Measurements from ENCODE around the gene CDKN1A. TPM values are rescaled to one million over a fixed set of nuclear protein-coding genes. Genes with fewer than 3 reads are reported as not detected.

CDKN1A gene
- polyA plus RNA-seq, 1 donor from 2014 or later, result 23.0 TPM

DNA sequence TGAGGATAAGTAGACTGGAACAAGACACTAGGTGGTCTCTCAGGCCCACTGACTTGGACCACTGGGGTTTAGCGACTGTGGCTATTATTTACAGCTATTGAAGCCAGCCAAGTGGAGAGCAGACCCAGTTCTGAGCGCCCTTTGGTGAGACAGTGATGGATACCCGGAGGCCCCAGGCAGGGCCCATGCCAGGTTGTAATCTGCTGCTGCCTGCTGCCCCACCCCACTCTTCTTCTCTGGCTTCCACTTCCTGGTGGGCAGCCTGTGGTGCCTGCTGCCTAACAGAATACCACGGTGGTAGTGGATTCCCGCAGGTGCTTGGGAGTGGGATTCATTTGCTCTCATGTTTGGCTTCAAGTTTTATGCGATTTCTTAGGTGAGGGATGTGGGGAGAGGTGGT lies 19.7 kb downstream of the CDKN1A start:
- H3K4me2 ChIP-seq (ENCODE audit: low read length), result no peak overlapping the region
- no peak overlapping the region for H2AFZ ChIP-seq (ENCODE audit: low read depth, low read length)
- no peak overlapping the region for H3K9ac ChIP-seq (ENCODE audit: low read length)
- no peak overlapping the region for H3K4me3 ChIP-seq (ENCODE audit: low read length)
- no peaks in the 10 kb centered on the region for H4K20me1 ChIP-seq (ENCODE audit: insufficient read depth)
- no peaks in the 10 kb centered on the region for H3K36me3 ChIP-seq (ENCODE audit: insufficient read depth, low read length)
- no peaks in the 10 kb centered on the region for H3K79me2 ChIP-seq (replicated peaks; ENCODE audit: insufficient read depth, low read length)
- H3K9me2 ChIP-seq (ENCODE audit: insufficient read depth, low read length), result no peaks in the 10 kb centered on the region
- no peak for TF ChIP-seq MXI1 (conservative IDR thresholded peaks at IDR 0.05; ENCODE audit: poor library complexity, severe bottlenecking)
- H3K27ac ChIP-seq (ENCODE audit: low read length), result no peak overlapping the region
- H3K9me3 ChIP-seq (ENCODE audit: low read length), result no peaks in the 10 kb centered on the region
- H3F3A ChIP-seq (ENCODE audit: insufficient read depth, low read length, poor library complexity, severe bottlenecking), result no peaks in the 10 kb centered on the region
- no peaks in the 10 kb centered on the region for H3K27me3 ChIP-seq (ENCODE audit: insufficient read depth, low read depth, low read length)

DNA sequence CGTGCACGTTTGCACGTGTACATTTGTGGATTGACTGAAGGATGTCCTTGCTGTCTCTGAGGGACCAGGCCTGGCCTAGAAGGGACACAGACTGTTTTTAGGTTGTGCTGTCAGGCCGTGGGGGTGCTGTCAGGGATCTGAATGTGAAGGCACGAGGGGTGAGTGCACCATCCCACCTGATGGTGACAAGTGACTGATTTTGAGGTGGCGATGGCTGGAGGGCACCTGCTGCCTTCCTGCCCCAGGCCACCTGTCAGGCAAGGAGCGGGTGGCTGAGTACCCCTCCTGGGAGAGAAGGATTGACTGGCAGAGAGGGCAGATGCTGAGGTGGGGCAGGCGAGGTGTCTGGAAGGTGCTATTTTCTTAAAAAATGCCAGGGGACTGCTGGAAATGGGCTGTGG lies 20.4 kb downstream of the CDKN1A start:
- no peaks in the 10 kb centered on the region for H3K27me3 ChIP-seq (ENCODE audit: insufficient read depth, low read depth, low read length)
- H3K4me3 ChIP-seq (ENCODE audit: low read length), result no peak overlapping the region
- H3K27ac ChIP-seq (ENCODE audit: low read length), result no peak overlapping the region
- TF ChIP-seq SMC3 (conservative IDR thresholded peaks at IDR 0.05; ENCODE audit: poor library complexity) (no peak), TAF1 (IDR thresholded peaks at IDR 0.05; ENCODE audit: low read depth) (no peak), EZH2 (IDR thresholded peaks at IDR 0.05; ENCODE audit: borderline replicate concordance, insufficient read depth, low read length, poor library complexity, severe bottlenecking) (no peak)
- TF ChIP-seq, protein P1, sequence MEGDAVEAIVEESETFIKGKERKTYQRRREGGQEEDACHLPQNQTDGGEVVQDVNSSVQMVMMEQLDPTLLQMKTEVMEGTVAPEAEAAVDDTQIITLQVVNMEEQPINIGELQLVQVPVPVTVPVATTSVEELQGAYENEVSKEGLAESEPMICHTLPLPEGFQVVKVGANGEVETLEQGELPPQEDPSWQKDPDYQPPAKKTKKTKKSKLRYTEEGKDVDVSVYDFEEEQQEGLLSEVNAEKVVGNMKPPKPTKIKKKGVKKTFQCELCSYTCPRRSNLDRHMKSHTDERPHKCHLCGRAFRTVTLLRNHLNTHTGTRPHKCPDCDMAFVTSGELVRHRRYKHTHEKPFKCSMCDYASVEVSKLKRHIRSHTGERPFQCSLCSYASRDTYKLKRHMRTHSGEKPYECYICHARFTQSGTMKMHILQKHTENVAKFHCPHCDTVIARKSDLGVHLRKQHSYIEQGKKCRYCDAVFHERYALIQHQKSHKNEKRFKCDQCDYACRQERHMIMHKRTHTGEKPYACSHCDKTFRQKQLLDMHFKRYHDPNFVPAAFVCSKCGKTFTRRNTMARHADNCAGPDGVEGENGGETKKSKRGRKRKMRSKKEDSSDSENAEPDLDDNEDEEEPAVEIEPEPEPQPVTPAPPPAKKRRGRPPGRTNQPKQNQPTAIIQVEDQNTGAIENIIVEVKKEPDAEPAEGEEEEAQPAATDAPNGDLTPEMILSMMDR (IDR thresholded peaks at IDR 0.05; ENCODE audit: poor library complexity, severe bottlenecking), result no peak
- no peaks in the 10 kb centered on the region for H3K79me2 ChIP-seq (replicated peaks; ENCODE audit: insufficient read depth, low read length)
- no peak overlapping the region for H2AFZ ChIP-seq (ENCODE audit: low read depth, low read length)
- peaks cover under 1% of the 10 kb centered on the region for H3K9me3 ChIP-seq (ENCODE audit: low read length)
- no peaks in the 10 kb centered on the region for H3K9me2 ChIP-seq (ENCODE audit: insufficient read depth, low read length)
- H3F3A ChIP-seq (ENCODE audit: insufficient read depth, low read length, poor library complexity, severe bottlenecking), result no peaks in the 10 kb centered on the region
- H3K36me3 ChIP-seq (ENCODE audit: insufficient read depth, low read length), result no peaks in the 10 kb centered on the region
- no peak overlapping the region for H3K4me2 ChIP-seq (ENCODE audit: low read length)
- H4K20me1 ChIP-seq (ENCODE audit: insufficient read depth), result no peaks in the 10 kb centered on the region
- H3K9ac ChIP-seq (ENCODE audit: low read length), result no peak overlapping the region

DNA sequence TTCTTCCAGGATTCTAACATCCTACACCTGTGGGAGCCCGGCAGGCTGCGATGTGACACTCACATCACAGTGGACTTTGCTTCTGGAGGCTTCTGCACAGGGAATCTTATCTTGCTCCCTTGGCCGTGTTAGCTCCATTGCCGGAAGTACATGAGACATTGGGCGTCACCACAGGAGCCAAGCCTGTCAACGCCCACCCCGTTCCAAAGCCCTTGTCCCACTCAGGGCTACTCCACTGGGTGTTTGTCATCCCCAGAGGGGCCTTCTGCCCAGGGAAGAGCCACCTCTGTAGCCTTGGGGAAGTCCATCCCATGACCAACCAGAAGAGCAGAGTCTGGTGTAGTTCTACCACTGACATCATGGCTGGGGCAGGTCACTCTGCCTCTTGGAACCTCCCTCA lies 20.8 kb downstream of the CDKN1A start:
- H3K36me3 ChIP-seq (ENCODE audit: insufficient read depth, low read length), result no peaks in the 10 kb centered on the region
- TF ChIP-seq, protein P2, sequence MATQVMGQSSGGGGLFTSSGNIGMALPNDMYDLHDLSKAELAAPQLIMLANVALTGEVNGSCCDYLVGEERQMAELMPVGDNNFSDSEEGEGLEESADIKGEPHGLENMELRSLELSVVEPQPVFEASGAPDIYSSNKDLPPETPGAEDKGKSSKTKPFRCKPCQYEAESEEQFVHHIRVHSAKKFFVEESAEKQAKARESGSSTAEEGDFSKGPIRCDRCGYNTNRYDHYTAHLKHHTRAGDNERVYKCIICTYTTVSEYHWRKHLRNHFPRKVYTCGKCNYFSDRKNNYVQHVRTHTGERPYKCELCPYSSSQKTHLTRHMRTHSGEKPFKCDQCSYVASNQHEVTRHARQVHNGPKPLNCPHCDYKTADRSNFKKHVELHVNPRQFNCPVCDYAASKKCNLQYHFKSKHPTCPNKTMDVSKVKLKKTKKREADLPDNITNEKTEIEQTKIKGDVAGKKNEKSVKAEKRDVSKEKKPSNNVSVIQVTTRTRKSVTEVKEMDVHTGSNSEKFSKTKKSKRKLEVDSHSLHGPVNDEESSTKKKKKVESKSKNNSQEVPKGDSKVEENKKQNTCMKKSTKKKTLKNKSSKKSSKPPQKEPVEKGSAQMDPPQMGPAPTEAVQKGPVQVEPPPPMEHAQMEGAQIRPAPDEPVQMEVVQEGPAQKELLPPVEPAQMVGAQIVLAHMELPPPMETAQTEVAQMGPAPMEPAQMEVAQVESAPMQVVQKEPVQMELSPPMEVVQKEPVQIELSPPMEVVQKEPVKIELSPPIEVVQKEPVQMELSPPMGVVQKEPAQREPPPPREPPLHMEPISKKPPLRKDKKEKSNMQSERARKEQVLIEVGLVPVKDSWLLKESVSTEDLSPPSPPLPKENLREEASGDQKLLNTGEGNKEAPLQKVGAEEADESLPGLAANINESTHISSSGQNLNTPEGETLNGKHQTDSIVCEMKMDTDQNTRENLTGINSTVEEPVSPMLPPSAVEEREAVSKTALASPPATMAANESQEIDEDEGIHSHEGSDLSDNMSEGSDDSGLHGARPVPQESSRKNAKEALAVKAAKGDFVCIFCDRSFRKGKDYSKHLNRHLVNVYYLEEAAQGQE (IDR thresholded peaks at IDR 0.05; ENCODE audit: borderline replicate concordance), result no peak
- TF ChIP-seq TAF1 (IDR thresholded peaks at IDR 0.05; ENCODE audit: low read depth), result no peak
- no peak for TF ChIP-seq MXI1 (conservative IDR thresholded peaks at IDR 0.05; ENCODE audit: poor library complexity, severe bottlenecking)
- no peak for TF ChIP-seq EP300 (conservative IDR thresholded peaks at IDR 0.05; ENCODE audit: poor library complexity, severe bottlenecking)
- no peak for TF ChIP-seq RAD21 (conservative IDR thresholded peaks at IDR 0.05)
- no peak for TF ChIP-seq POLR2AphosphoS5 (IDR thresholded peaks at IDR 0.05)
- no peak for TF ChIP-seq SMC3 (conservative IDR thresholded peaks at IDR 0.05; ENCODE audit: poor library complexity)
- no peak for TF ChIP-seq EZH2 (IDR thresholded peaks at IDR 0.05; ENCODE audit: borderline replicate concordance, insufficient read depth, low read length, poor library complexity, severe bottlenecking)
- TF ChIP-seq, protein P1 (IDR thresholded peaks at IDR 0.05; ENCODE audit: poor library complexity, severe bottlenecking), result no peak
- H3K4me2 ChIP-seq (ENCODE audit: low read length), result no peak overlapping the region
- no peak overlapping the region for H2AFZ ChIP-seq (ENCODE audit: low read depth, low read length)
- no peaks in the 10 kb centered on the region for H3K9me2 ChIP-seq (ENCODE audit: insufficient read depth, low read length)
- H4K20me1 ChIP-seq (ENCODE audit: insufficient read depth), result no peaks in the 10 kb centered on the region
- H3K9ac ChIP-seq (ENCODE audit: low read length), result no peak overlapping the region
- H3K79me2 ChIP-seq (replicated peaks; ENCODE audit: insufficient read depth, low read length), result no peaks in the 10 kb centered on the region
- H3K27ac ChIP-seq (ENCODE audit: low read length), result no peak overlapping the region
- H3K27me3 ChIP-seq (ENCODE audit: insufficient read depth, low read depth, low read length), result no peaks in the 10 kb centered on the region
- no peak overlapping the region for H3K4me3 ChIP-seq (ENCODE audit: low read length)
- no peaks in the 10 kb centered on the region for H3F3A ChIP-seq (ENCODE audit: insufficient read depth, low read length, poor library complexity, severe bottlenecking)
- peaks cover 2% of the 10 kb centered on the region for H3K9me3 ChIP-seq (ENCODE audit: low read length)

Measured in neural cell (in vitro differentiated cells).